Karpas-422 (cell line): Measurements from ENCODE around the gene BCAR3. TPM values are rescaled to one million over a fixed set of nuclear protein-coding genes. Genes with fewer than 3 reads are reported as not detected.

Experiments used
- DNase-seq: peaks from one replicate; pipeline ENCODE4 v3.0.0-alpha.2; 2015
- H2AFZ ChIP-seq: fragments of 200-600 bp; sonication (generic); 2 replicates; pipeline ENCODE4 v1.6.1; 2014; ENCODE audit warnings: antibody characterized with exemption, low read length, mixed read lengths
- H3K27ac ChIP-seq: fragments of 200-600 bp; sonication (generic); 2 replicates; pipeline ENCODE4 v1.5.1; 2014; ENCODE audit warnings: mild to moderate bottlenecking, low read length, moderate library complexity
- H3K27me3 ChIP-seq: fragments of 200-600 bp; sonication (generic); 2 replicates; pipeline ENCODE4 v1.6.1; 2014; ENCODE audit warnings: low read length, mixed read lengths
- H3K36me3 ChIP-seq: fragments of 200-600 bp; sonication (generic); 2 replicates; pipeline ENCODE4 v1.6.1; 2014; ENCODE audit warnings: low read length, mixed read lengths; ENCODE audit not compliant: insufficient read depth
- H3K4me1 ChIP-seq: fragments of 200-600 bp; sonication (generic); 2 replicates; pipeline ENCODE4 v1.6.1; 2014; ENCODE audit warnings: mild to moderate bottlenecking, low read length, mixed read lengths
- H3K4me2 ChIP-seq: fragments of 200-600 bp; sonication (generic); 2 replicates; pipeline ENCODE4 v1.6.1; 2014; ENCODE audit warnings: low read length, low read depth, mild to moderate bottlenecking; ENCODE audit not compliant: poor library complexity, severe bottlenecking
- H3K4me3 ChIP-seq: fragments of 200-600 bp; sonication (generic); 2 replicates; pipeline ENCODE4 v1.5.1; 2014; ENCODE audit warnings: mild to moderate bottlenecking, antibody characterized with exemption, low read length, mixed read lengths
- H3K79me2 ChIP-seq: fragments of 200-600 bp; sonication (generic); 2 replicates; pipeline ENCODE4 v1.6.1; 2014; ENCODE audit warnings: mild to moderate bottlenecking, low read length, mixed read lengths
- H3K9ac ChIP-seq: fragments of 200-600 bp; sonication (generic); 2 replicates; pipeline ENCODE4 v1.6.0; 2014; ENCODE audit warnings: low read length
- H3K9me2 ChIP-seq: fragments of 200-600 bp; sonication (generic), shearing (Covaris generic); replicated peaks from 2 replicates; pipeline ENCODE4 v1.6.0; 2014; ENCODE audit warnings: mild to moderate bottlenecking, low read length, moderate library complexity; ENCODE audit not compliant: insufficient read depth
- H3K9me3 ChIP-seq: fragments of 300-700, 200-600 bp; sonication (generic); 2 replicates; pipeline ENCODE4 v1.6.1; 2014; ENCODE audit warnings: low read length, mixed read lengths
- H4K20me1 ChIP-seq: fragments of 200-600 bp; sonication (generic); 2 replicates; pipeline ENCODE4 v1.6.1; 2014; ENCODE audit warnings: mild to moderate bottlenecking, antibody characterized with exemption, low read length, low read depth; ENCODE audit not compliant: insufficient read depth
- total RNA-seq: library from RNA; depleted of rRNA; stranded (reverse); fragments of >200 nt; shearing (Covaris generic); gene quantifications from 2 replicates; pipeline ENCODE4 v1.2.3, GENCODE V29; 2014; ENCODE audit warnings: low replicate concordance

BCAR3 gene
- total RNA-seq, 1 experiment from 2014 or later = 9.9 TPM

- Histone ChIP-seq H3K9me3 (no peaks in the 10 kb centered on the region), H4K20me1 (peaks cover 15% of the 10 kb centered on the region; the same call in 1 of the 2 replicates), H3K9ac (no peak overlapping the region), H3K27me3 (no peaks in the 10 kb centered on the region), H3K36me3 (no peaks in the 10 kb centered on the region), H2AFZ (no peak overlapping the region), H3K79me2 (no peaks in the 10 kb centered on the region), H3K4me2 (no peak overlapping the region), H3K9me2 (no peaks in the 10 kb centered on the region), H3K27ac (no peak overlapping the region), H3K4me1 (peaks cover 44% of the 10 kb centered on the region), H3K4me3 (no peak overlapping the region)
- no peak for DNase-seq
Observed at GRCh38 chr1:93621246-93621645, 60.4 kb downstream of the BCAR3 start.

GRCh38 chr1:93620841-93621210 is 60.8 kb downstream of the BCAR3 start:
- H4K20me1 ChIP-seq = peaks cover 18% of the 10 kb centered on the region; the same call in 1 of the 2 replicates
- H3K9me2 ChIP-seq = no peaks in the 10 kb centered on the region
- H3K4me3 ChIP-seq = no peak overlapping the region
- no peak overlapping the region for H2AFZ ChIP-seq
- no peak for DNase-seq
- H3K9ac ChIP-seq = no peak overlapping the region
- no peaks in the 10 kb centered on the region for H3K27me3 ChIP-seq
- H3K79me2 ChIP-seq = no peaks in the 10 kb centered on the region
- peaks cover 44% of the 10 kb centered on the region for H3K4me1 ChIP-seq
- H3K4me2 ChIP-seq = no peak overlapping the region
- no peak overlapping the region for H3K27ac ChIP-seq
- H3K9me3 ChIP-seq = no peaks in the 10 kb centered on the region
- H3K36me3 ChIP-seq = no peaks in the 10 kb centered on the region

GRCh38 chr1:93620172-93620840 is 61.3 kb downstream of the BCAR3 start:
- no peak for DNase-seq
- no peak overlapping the region for H2AFZ ChIP-seq
- H3K9me2 ChIP-seq = no peaks in the 10 kb centered on the region
- H4K20me1 ChIP-seq = peaks cover 21% of the 10 kb centered on the region; the same call in 1 of the 2 replicates
- H3K4me2 ChIP-seq = no peak overlapping the region
- H3K4me1 ChIP-seq = peaks cover 44% of the 10 kb centered on the region
- H3K79me2 ChIP-seq = no peaks in the 10 kb centered on the region
- H3K9ac ChIP-seq = no peak overlapping the region
- H3K27me3 ChIP-seq = no peaks in the 10 kb centered on the region
- H3K9me3 ChIP-seq = no peaks in the 10 kb centered on the region
- no peaks in the 10 kb centered on the region for H3K36me3 ChIP-seq
- H3K4me3 ChIP-seq = no peak overlapping the region
- H3K27ac ChIP-seq = no peak overlapping the region

GRCh38 chr1:93619507-93620171 is 62.0 kb downstream of the BCAR3 start:
- H3K9me3 ChIP-seq = no peaks in the 10 kb centered on the region
- no peak overlapping the region for H2AFZ ChIP-seq
- H3K27ac ChIP-seq = no peak overlapping the region
- no peaks in the 10 kb centered on the region for H3K36me3 ChIP-seq
- no peaks in the 10 kb centered on the region for H3K79me2 ChIP-seq
- H3K4me2 ChIP-seq = no peak overlapping the region
- DNase-seq = no peak
- H4K20me1 ChIP-seq = peaks cover 21% of the 10 kb centered on the region; the same call in 1 of the 2 replicates
- H3K27me3 ChIP-seq = no peaks in the 10 kb centered on the region
- H3K4me3 ChIP-seq = no peak overlapping the region
- H3K4me1 ChIP-seq = peaks cover 44% of the 10 kb centered on the region
- no peaks in the 10 kb centered on the region for H3K9me2 ChIP-seq
- no peak overlapping the region for H3K9ac ChIP-seq

- no peaks in the 10 kb centered on the region for H3K9me2 ChIP-seq
- no peak overlapping the region for H3K4me2 ChIP-seq
- H3K79me2 ChIP-seq = no peaks in the 10 kb centered on the region
- no peaks in the 10 kb centered on the region for H3K27me3 ChIP-seq
- no peak overlapping the region for H3K9ac ChIP-seq
- no peak overlapping the region for H2AFZ ChIP-seq
- H3K36me3 ChIP-seq = no peaks in the 10 kb centered on the region
- H3K9me3 ChIP-seq = no peaks in the 10 kb centered on the region
- no peak overlapping the region for H3K4me3 ChIP-seq
- peaks cover 43% of the 10 kb centered on the region for H3K4me1 ChIP-seq
- no peak overlapping the region for H3K27ac ChIP-seq
- H4K20me1 ChIP-seq = peaks cover 16% of the 10 kb centered on the region; the same call in 1 of the 2 replicates
- peak; percentile 51 for DNase-seq
Observed at GRCh38 chr1:93617670-93618499, 63.8 kb downstream of the BCAR3 start.

GRCh38 chr1:93616996-93617669 is 64.5 kb downstream of the BCAR3 start:
- no peak for DNase-seq
- Histone ChIP-seq H3K4me3 (no peak overlapping the region), H3K79me2 (no peaks in the 10 kb centered on the region), H3K4me2 (no peak overlapping the region), H3K36me3 (no peaks in the 10 kb centered on the region), H3K4me1 (peaks cover 35% of the 10 kb centered on the region), H3K9me3 (no peaks in the 10 kb centered on the region), H3K27ac (no peak overlapping the region), H4K20me1 (peaks cover 16% of the 10 kb centered on the region; the same call in 1 of the 2 replicates), H2AFZ (no peak overlapping the region), H3K27me3 (no peaks in the 10 kb centered on the region), H3K9ac (no peak overlapping the region), H3K9me2 (no peaks in the 10 kb centered on the region)

GRCh38 chr1:93616221-93616995 is 65.2 kb downstream of the BCAR3 start:
- no peaks in the 10 kb centered on the region for H3K79me2 ChIP-seq
- H3K9ac ChIP-seq = no peak overlapping the region

More at GRCh38 chr1:93616221-93616995, 65.2 kb downstream of the BCAR3 start:
- H4K20me1 ChIP-seq = peaks cover 16% of the 10 kb centered on the region; the same call in 1 of the 2 replicates
- H3K27me3 ChIP-seq = no peaks in the 10 kb centered on the region
- H3K36me3 ChIP-seq = no peaks in the 10 kb centered on the region
- no peaks in the 10 kb centered on the region for H3K9me3 ChIP-seq
- H3K4me3 ChIP-seq = no peak overlapping the region
- H3K9me2 ChIP-seq = no peaks in the 10 kb centered on the region
- no peak for DNase-seq
- H2AFZ ChIP-seq = no peak overlapping the region
- H3K4me1 ChIP-seq = peaks cover 33% of the 10 kb centered on the region
- no peak overlapping the region for H3K27ac ChIP-seq
- H3K4me2 ChIP-seq = no peak overlapping the region
